ENCODE results near the gene ANKS1B. TPM values are rescaled to one million over a fixed set of nuclear protein-coding genes. Genes with fewer than 3 reads are reported as not detected.

Gene ANKS1B
- total RNA-seq, 1 donor from 2014 or later, result 2.4 TPM

DNA sequence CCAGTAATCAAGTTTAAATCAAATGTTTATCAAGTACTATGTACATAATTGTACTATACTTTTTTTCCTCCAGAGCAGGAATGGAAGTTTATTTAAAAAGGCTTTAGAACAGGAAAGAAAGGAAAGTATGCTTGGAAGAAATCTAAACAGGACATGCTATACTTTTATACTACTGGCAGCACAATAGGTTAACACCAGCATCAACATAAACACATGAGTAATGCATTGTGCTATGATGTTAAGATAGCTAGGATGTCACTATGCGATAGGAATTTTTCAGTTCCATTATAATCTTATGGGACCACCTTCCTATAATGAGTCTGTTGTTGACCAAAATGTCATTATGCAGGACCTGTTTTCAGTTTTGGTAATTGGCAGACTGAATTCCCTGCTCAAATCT lies 41.5 kb upstream of the ANKS1B start:
- Mint-ChIP-seq H3K27ac (ENCODE audit: unreplicated experiment) (no peak overlapping the region), H3K4me1 (ENCODE audit: low read depth, unreplicated experiment) (no peaks in the 10 kb centered on the region), H3K9me3 (ENCODE audit: unreplicated experiment) (peaks cover 2% of the 10 kb centered on the region), H3K36me3 (ENCODE audit: low read depth, unreplicated experiment) (no peaks in the 10 kb centered on the region), H3K4me3 (ENCODE audit: unreplicated experiment) (no peak overlapping the region), H3K27me3 (ENCODE audit: low read depth, unreplicated experiment) (no peaks in the 10 kb centered on the region)
- Histone ChIP-seq H3K4me2 (ENCODE audit: low read length) (no peak overlapping the region), H4K20me1 (ENCODE audit: insufficient read depth, low read length) (no peaks in the 10 kb centered on the region), H3K79me2 (ENCODE audit: insufficient read depth, low read length) (no peaks in the 10 kb centered on the region), H2AFZ (ENCODE audit: low read depth, low read length) (no peak overlapping the region), H3K4me3 (ENCODE audit: insufficient read depth, low read depth, low read length) (no peak overlapping the region), H3K9me3 (ENCODE audit: insufficient read depth, low read depth, low read length) (no peaks in the 10 kb centered on the region), H3K27me3 (ENCODE audit: insufficient read depth, low read length) (no peaks in the 10 kb centered on the region), H3K4me1 (ENCODE audit: insufficient read depth, low read length) (no peaks in the 10 kb centered on the region), H3K36me3 (ENCODE audit: insufficient read depth, low read length) (no peaks in the 10 kb centered on the region), H3K9ac (ENCODE audit: low read length) (no peak overlapping the region), H3K27ac (ENCODE audit: low read depth, low read length) (no peak overlapping the region)
- DNase-seq (ENCODE audit: low read depth), result no peak
- TF ChIP-seq, protein P1, sequence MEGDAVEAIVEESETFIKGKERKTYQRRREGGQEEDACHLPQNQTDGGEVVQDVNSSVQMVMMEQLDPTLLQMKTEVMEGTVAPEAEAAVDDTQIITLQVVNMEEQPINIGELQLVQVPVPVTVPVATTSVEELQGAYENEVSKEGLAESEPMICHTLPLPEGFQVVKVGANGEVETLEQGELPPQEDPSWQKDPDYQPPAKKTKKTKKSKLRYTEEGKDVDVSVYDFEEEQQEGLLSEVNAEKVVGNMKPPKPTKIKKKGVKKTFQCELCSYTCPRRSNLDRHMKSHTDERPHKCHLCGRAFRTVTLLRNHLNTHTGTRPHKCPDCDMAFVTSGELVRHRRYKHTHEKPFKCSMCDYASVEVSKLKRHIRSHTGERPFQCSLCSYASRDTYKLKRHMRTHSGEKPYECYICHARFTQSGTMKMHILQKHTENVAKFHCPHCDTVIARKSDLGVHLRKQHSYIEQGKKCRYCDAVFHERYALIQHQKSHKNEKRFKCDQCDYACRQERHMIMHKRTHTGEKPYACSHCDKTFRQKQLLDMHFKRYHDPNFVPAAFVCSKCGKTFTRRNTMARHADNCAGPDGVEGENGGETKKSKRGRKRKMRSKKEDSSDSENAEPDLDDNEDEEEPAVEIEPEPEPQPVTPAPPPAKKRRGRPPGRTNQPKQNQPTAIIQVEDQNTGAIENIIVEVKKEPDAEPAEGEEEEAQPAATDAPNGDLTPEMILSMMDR (IDR thresholded peaks at IDR 0.05; ENCODE audit: insufficient read depth, low read depth, low read length), result no peak
- TF ChIP-seq EZH2 (IDR thresholded peaks at IDR 0.05; ENCODE audit: insufficient read depth, low read length), result no peak
- FAIRE-seq, result no peak

DNA sequence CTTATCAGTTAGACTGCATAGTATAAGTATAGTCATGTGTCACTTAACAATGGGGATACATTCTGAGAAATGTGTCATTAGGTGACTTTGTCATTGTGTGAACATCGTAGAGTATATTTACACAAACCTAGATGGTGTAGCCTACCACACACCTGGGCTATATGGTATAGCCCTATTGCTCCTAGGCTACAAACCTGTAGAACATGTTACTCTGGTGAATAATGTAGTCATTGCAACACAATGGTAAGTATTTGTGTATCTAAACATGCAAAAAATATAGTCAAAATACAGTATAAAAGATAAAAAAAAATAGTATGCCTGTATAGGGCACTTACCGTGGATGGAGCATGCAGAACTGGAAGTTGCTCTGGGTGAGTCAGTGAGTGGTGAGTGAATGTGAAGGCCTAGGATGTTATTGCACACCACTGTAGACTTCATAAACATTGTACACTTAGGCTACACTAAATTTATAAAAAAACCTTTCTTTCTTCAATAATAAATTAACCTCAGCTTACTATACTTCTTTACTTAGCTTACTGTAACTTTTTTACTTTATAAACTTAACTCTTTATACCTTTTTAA lies 40.3 kb upstream of the ANKS1B start:
- Histone ChIP-seq H3K36me3 (ENCODE audit: insufficient read depth, low read length) (no peaks in the 10 kb centered on the region), H3K27me3 (ENCODE audit: insufficient read depth, low read length) (no peaks in the 10 kb centered on the region), H3K27ac (ENCODE audit: low read depth, low read length) (no peak overlapping the region), H4K20me1 (ENCODE audit: insufficient read depth, low read length) (no peaks in the 10 kb centered on the region), H3K9me3 (ENCODE audit: insufficient read depth, low read depth, low read length) (no peaks in the 10 kb centered on the region), H3K4me2 (ENCODE audit: low read length) (no peak overlapping the region), H3K4me1 (ENCODE audit: insufficient read depth, low read length) (no peaks in the 10 kb centered on the region), H3K79me2 (ENCODE audit: insufficient read depth, low read length) (no peaks in the 10 kb centered on the region), H3K9ac (ENCODE audit: low read length) (no peak overlapping the region), H2AFZ (ENCODE audit: low read depth, low read length) (no peak overlapping the region), H3K4me3 (ENCODE audit: insufficient read depth, low read depth, low read length) (no peak overlapping the region)
- TF ChIP-seq, protein P1 (IDR thresholded peaks at IDR 0.05; ENCODE audit: insufficient read depth, low read depth, low read length), result no peak
- TF ChIP-seq EZH2 (IDR thresholded peaks at IDR 0.05; ENCODE audit: insufficient read depth, low read length), result no peak
- Mint-ChIP-seq H3K4me1 (ENCODE audit: low read depth, unreplicated experiment) (peaks cover 4% of the 10 kb centered on the region), H3K36me3 (ENCODE audit: low read depth, unreplicated experiment) (no peaks in the 10 kb centered on the region), H3K27ac (ENCODE audit: unreplicated experiment) (no peak overlapping the region), H3K9me3 (ENCODE audit: unreplicated experiment) (peaks cover 2% of the 10 kb centered on the region), H3K27me3 (ENCODE audit: low read depth, unreplicated experiment) (no peaks in the 10 kb centered on the region), H3K4me3 (ENCODE audit: unreplicated experiment) (no peak overlapping the region)
- FAIRE-seq (no peak), DNase-seq (ENCODE audit: low read depth) (no peak)

DNA sequence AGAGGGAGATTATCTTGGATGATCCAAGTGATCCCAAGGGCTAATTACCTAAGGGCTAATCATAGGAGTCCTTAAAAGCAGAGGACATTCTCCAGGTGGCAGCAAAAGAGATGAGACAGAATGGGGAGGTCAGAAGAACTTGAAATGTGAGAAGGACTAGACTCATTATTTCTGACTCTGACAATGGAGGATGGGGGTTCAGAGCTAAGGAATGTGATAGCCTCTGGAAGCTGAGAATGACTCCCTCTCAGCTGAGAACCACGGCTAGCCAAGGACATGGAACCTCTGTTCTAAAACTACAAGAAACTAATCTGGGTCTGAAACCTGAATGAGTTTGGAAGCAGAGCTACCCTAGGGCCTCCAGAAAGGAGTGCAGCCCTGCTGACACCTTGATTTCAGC lies 35.6 kb upstream of the ANKS1B start:
- FAIRE-seq (no peak), DNase-seq (ENCODE audit: low read depth) (peak; percentile 8)
- TF ChIP-seq EZH2 (IDR thresholded peaks at IDR 0.05; ENCODE audit: insufficient read depth, low read length), result no peak
- TF ChIP-seq, protein P1 (IDR thresholded peaks at IDR 0.05; ENCODE audit: insufficient read depth, low read depth, low read length), result no peak
- H3K4me2 ChIP-seq (ENCODE audit: low read length), result no peak overlapping the region
- no peaks in the 10 kb centered on the region for H4K20me1 ChIP-seq (ENCODE audit: insufficient read depth, low read length)
- H3K4me1 Mint-ChIP-seq (ENCODE audit: low read depth, unreplicated experiment), result peaks cover 4% of the 10 kb centered on the region
- no peak overlapping the region for H3K4me3 ChIP-seq (ENCODE audit: insufficient read depth, low read depth, low read length)
- no peaks in the 10 kb centered on the region for H3K79me2 ChIP-seq (ENCODE audit: insufficient read depth, low read length)
- H3K9me3 ChIP-seq (ENCODE audit: insufficient read depth, low read depth, low read length), result no peaks in the 10 kb centered on the region
- H2AFZ ChIP-seq (ENCODE audit: low read depth, low read length), result no peak overlapping the region
- H3K27me3 ChIP-seq (ENCODE audit: insufficient read depth, low read length), result no peaks in the 10 kb centered on the region
- no peaks in the 10 kb centered on the region for H3K36me3 Mint-ChIP-seq (ENCODE audit: low read depth, unreplicated experiment)
- H3K9ac ChIP-seq (ENCODE audit: low read length), result no peak overlapping the region
- no peaks in the 10 kb centered on the region for H3K36me3 ChIP-seq (ENCODE audit: insufficient read depth, low read length)
- no peak overlapping the region for H3K27ac Mint-ChIP-seq (ENCODE audit: unreplicated experiment)
- H3K27me3 Mint-ChIP-seq (ENCODE audit: low read depth, unreplicated experiment), result no peaks in the 10 kb centered on the region
- no peaks in the 10 kb centered on the region for H3K4me1 ChIP-seq (ENCODE audit: insufficient read depth, low read length)
- no peak overlapping the region for H3K4me3 Mint-ChIP-seq (ENCODE audit: unreplicated experiment)
- H3K27ac ChIP-seq (ENCODE audit: low read depth, low read length), result no peak overlapping the region
- peaks cover 2% of the 10 kb centered on the region for H3K9me3 Mint-ChIP-seq (ENCODE audit: unreplicated experiment)
